Endothelial cell of umbilical vein (primary cell): ENCODE results near the gene NEK6.

Experiments
- EZH2 ChIP-seq: IDR thresholded peaks from 2 replicates; pipeline ENCODE4 v1.6.1; 2012; ENCODE audit warnings: borderline replicate concordance, low read depth, mild to moderate bottlenecking, moderate library complexity, low read length, inconsistent platforms; ENCODE audit not compliant: severe bottlenecking
- POLR2A ChIP-seq: IDR thresholded peaks from 2 replicates; pipeline ENCODE4 v1.6.1; 2012; ENCODE audit warnings: low read depth, mild to moderate bottlenecking, control low read depth, low read length
- POLR2AphosphoS5 ChIP-seq: IDR thresholded peaks from 2 replicates; pipeline ENCODE4 v1.6.1; 2012; ENCODE audit warnings: low read depth, mild to moderate bottlenecking, control low read depth, low read length, moderate library complexity; ENCODE audit not compliant: insufficient read depth
- TF ChIP-seq, protein P1 (sequence below), 2 donors: IDR thresholded peaks; 1 replicate in 1 of 2; 2 replicates in 1 of 2; pipeline ENCODE4 v1.5.1; 2011; ENCODE audit warnings: low read length in 2 of 2, mild to moderate bottlenecking in 2 of 2, moderate library complexity in 2 of 2, control low read depth in 1 of 2, inconsistent platforms in 1 of 2, low read depth in 1 of 2; ENCODE audit not compliant: insufficient read depth in 1 of 2; ENCODE audit errors: extremely low read depth in 1 of 2

DNA sequence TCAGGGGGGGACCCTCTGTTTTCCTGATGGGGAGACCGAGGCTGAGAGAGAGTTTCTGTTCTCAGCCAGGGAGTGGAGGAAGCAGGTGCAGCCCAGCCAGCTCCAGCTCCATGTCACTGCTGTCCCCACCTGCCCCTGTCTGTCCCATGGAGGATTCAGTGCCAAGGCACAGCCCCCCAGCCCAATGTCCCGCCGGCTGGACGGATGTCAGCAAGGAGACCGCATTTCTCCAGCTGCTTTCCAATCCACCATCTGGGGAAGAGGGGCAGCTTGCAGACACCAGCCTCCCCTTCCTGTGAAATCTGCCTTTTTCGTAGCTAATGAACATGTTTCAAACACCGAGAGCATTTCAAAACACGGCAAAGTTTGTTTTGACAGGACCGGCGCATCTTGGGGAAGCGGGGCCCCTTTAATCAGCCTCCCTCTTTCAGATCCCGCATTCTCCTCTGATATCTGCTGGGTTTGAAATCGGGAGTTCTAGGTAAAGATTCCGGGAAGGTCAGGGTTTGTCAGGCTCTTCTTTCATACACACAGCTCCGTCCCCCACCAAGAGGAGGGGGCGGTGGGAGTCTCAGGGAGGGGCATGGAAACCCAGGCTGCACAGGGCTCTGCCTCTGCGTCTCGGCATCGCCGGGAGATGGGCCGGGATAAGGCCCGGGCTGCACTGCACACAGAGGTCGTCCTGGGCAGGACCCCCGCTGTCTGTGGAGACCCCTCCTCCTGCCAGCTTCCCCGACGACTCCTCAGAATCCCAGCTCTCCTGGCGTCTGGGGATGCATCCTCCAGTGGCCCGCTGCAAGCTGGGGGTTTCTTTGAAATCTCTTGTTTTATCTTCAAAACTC is 74.8 kb downstream of the NEK6 start:
- TF ChIP-seq, protein P1, sequence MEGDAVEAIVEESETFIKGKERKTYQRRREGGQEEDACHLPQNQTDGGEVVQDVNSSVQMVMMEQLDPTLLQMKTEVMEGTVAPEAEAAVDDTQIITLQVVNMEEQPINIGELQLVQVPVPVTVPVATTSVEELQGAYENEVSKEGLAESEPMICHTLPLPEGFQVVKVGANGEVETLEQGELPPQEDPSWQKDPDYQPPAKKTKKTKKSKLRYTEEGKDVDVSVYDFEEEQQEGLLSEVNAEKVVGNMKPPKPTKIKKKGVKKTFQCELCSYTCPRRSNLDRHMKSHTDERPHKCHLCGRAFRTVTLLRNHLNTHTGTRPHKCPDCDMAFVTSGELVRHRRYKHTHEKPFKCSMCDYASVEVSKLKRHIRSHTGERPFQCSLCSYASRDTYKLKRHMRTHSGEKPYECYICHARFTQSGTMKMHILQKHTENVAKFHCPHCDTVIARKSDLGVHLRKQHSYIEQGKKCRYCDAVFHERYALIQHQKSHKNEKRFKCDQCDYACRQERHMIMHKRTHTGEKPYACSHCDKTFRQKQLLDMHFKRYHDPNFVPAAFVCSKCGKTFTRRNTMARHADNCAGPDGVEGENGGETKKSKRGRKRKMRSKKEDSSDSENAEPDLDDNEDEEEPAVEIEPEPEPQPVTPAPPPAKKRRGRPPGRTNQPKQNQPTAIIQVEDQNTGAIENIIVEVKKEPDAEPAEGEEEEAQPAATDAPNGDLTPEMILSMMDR (IDR thresholded peaks at IDR 0.05; ENCODE audit: extremely low read depth in 1 of 2, insufficient read depth in 1 of 2, low read depth in 1 of 2, low read length in 2 of 2) = no peak
- TF ChIP-seq POLR2A = no peak
- TF ChIP-seq EZH2 = no peak
- no peak for TF ChIP-seq POLR2AphosphoS5
